HepG2 (cell line): ENCODE measurements around the gene APC2. TPM values are rescaled to one million over a fixed set of nuclear protein-coding genes. Genes with fewer than 3 reads are reported as not detected.

Source experiments
- AKAP8 ChIP-seq: sonication (generic); formaldehyde crosslinking; IDR thresholded peaks from 2 replicates; pipeline ENCODE4 v1.5.1; 2020; ENCODE audit warnings: mild to moderate bottlenecking, missing genetic modification reagents
- FOXJ3 ChIP-seq: sonication (generic); formaldehyde crosslinking; IDR thresholded peaks from 2 replicates; pipeline ENCODE4 v1.4.0; 2020; ENCODE audit warnings: missing genetic modification reagents, mild to moderate bottlenecking, borderline replicate concordance
- GPN1 ChIP-seq: sonication (generic); formaldehyde crosslinking; IDR thresholded peaks from 2 replicates; pipeline ENCODE4 v1.5.1; 2020; ENCODE audit warnings: missing genetic modification reagents, borderline replicate concordance
- HDAC6 ChIP-seq: fragments of 200-600 bp; sonication (generic); IDR thresholded peaks from 2 replicates; pipeline ENCODE4 v1.7.0; 2017; ENCODE audit warnings: mild to moderate bottlenecking, antibody characterized with exemption, low read length, low read depth
- HINFP ChIP-seq: sonication (generic); formaldehyde crosslinking; IDR thresholded peaks from 2 replicates; pipeline ENCODE4 v1.4.0; 2020; ENCODE audit warnings: low read depth, mild to moderate bottlenecking, missing genetic modification reagents
- HNF4A ChIP-seq: sonication (generic); formaldehyde crosslinking; IDR thresholded peaks from 2 replicates; pipeline ENCODE4 v1.4.0; 2020; ENCODE audit warnings: missing genetic modification reagents
- MAFK ChIP-seq, 2 experiments: IDR thresholded peaks in 1 of 2; conservative IDR thresholded peaks in 1 of 2; 2 replicates each; pipeline ENCODE4 v1.6.1; 2011; ENCODE audit warnings: improper control_type of control experiment in 2 of 2, low read length in 2 of 2
- MAX ChIP-seq: IDR thresholded peaks from 2 replicates; pipeline ENCODE4 v1.6.1; 2012; ENCODE audit warnings: inconsistent platforms
- MEIS1 ChIP-seq: sonication (generic); formaldehyde crosslinking; IDR thresholded peaks from 2 replicates; pipeline ENCODE4 v1.9.0; 2021; ENCODE audit warnings: mild to moderate bottlenecking, missing genetic modification reagents, moderate library complexity, borderline replicate concordance
- MEIS2 ChIP-seq: sonication (generic); formaldehyde crosslinking; IDR thresholded peaks from 2 replicates; pipeline ENCODE4 v1.9.0; 2021; ENCODE audit warnings: mild to moderate bottlenecking, missing genetic modification reagents
- MXI1 ChIP-seq: IDR thresholded peaks from 3 replicates; pipeline ENCODE4 v1.6.1; 2012; ENCODE audit warnings: low read depth, low read length, inconsistent platforms, borderline replicate concordance
- MZF1 ChIP-seq: sonication (generic); formaldehyde crosslinking; IDR thresholded peaks from 2 replicates; pipeline ENCODE4 v1.8.1; 2023; ENCODE audit warnings: mild to moderate bottlenecking, missing genetic modification reagents, borderline replicate concordance
- PITX1 ChIP-seq: sonication (generic); formaldehyde crosslinking; IDR thresholded peaks from 2 replicates; pipeline ENCODE4 v1.5.1; 2020; ENCODE audit warnings: mild to moderate bottlenecking, missing genetic modification reagents
- POLR2G ChIP-seq: fragments of 200-400 bp; formaldehyde crosslinking; IDR thresholded peaks from 2 replicates; pipeline ENCODE4 v1.6.1; 2018; ENCODE audit warnings: mild to moderate bottlenecking, low read depth, low read length, moderate library complexity
- PREB ChIP-seq: sonication (generic); formaldehyde crosslinking; IDR thresholded peaks from 2 replicates; pipeline ENCODE4 v1.4.0; 2020; ENCODE audit warnings: missing genetic modification reagents
- PRPF4 ChIP-seq: fragments of 200-400 bp; formaldehyde crosslinking; IDR thresholded peaks from 2 replicates; pipeline ENCODE4 v1.6.1; 2016; ENCODE audit warnings: low read length, low read depth; ENCODE audit not compliant: poor library complexity, severe bottlenecking
- TAF15 ChIP-seq: fragments of 200-400 bp; formaldehyde crosslinking; IDR thresholded peaks from one replicate; pipeline ENCODE4 v1.6.1; 2018; ENCODE audit warnings: mild to moderate bottlenecking, low read depth, low read length; ENCODE audit not compliant: poor library complexity, severe bottlenecking
- TFAP4 ChIP-seq: sonication (generic); IDR thresholded peaks from 2 replicates; pipeline ENCODE4 v1.6.1; 2016; ENCODE audit warnings: low read depth, borderline replicate concordance
- ZBTB21 ChIP-seq: sonication (generic); formaldehyde crosslinking; IDR thresholded peaks from 2 replicates; pipeline ENCODE4 v1.4.0; 2020; ENCODE audit warnings: missing genetic modification reagents
- ZFP41 ChIP-seq: sonication (generic); formaldehyde crosslinking; IDR thresholded peaks from 2 replicates; pipeline ENCODE4 v1.4.0; 2020; ENCODE audit warnings: mild to moderate bottlenecking, missing genetic modification reagents, borderline replicate concordance
- ZNF180 ChIP-seq: sonication (generic); formaldehyde crosslinking; IDR thresholded peaks from 2 replicates; pipeline ENCODE4 v1.4.0; 2020; ENCODE audit warnings: low read depth, missing genetic modification reagents, borderline replicate concordance
- ZNF24 ChIP-seq: fragments of 450-650 bp; IDR thresholded peaks from 2 replicates; pipeline ENCODE4 v1.6.1; 2017; ENCODE audit warnings: antibody characterized with exemption, mild to moderate bottlenecking
- ZNF253 ChIP-seq: sonication (generic); formaldehyde crosslinking; IDR thresholded peaks from 2 replicates; pipeline ENCODE4 v1.8.0; 2022; ENCODE audit warnings: mild to moderate bottlenecking, missing genetic modification reagents, borderline replicate concordance
- ZNF556 ChIP-seq: sonication (generic); formaldehyde crosslinking; IDR thresholded peaks from 2 replicates; pipeline ENCODE4 v1.4.0; 2020; ENCODE audit warnings: mild to moderate bottlenecking, missing genetic modification reagents, borderline replicate concordance
- ZNF567 ChIP-seq: sonication (generic); formaldehyde crosslinking; IDR thresholded peaks from 2 replicates; pipeline ENCODE4 v1.8.1; 2023; ENCODE audit warnings: mild to moderate bottlenecking, missing genetic modification reagents, borderline replicate concordance
- ZNF644 ChIP-seq: IDR thresholded peaks from 2 replicates; pipeline ENCODE4 v1.6.1; 2016; ENCODE audit warnings: low read depth
- ZNF891 ChIP-seq: sonication (generic); formaldehyde crosslinking; IDR thresholded peaks from 2 replicates; pipeline ENCODE4 v1.5.0; 2020; ENCODE audit warnings: mild to moderate bottlenecking, missing genetic modification reagents
- ZSCAN9 ChIP-seq: IDR thresholded peaks from 2 replicates; pipeline ENCODE4 v1.6.1; 2016; ENCODE audit warnings: borderline replicate concordance
- polyA plus RNA-seq, 8 experiments: library from polyadenylated mRNA; depleted of rRNA in 3 of 8; stranded (reverse) in 7 of 8; unstranded in 1 of 8; fragments of >200 nt; fragmentation: Illumina TruSeq in 4 of 8; extraction: Trizol in 4 of 8; gene quantifications; 2 replicates each; pipeline versions ENCODE4 v1.2.1 to v1.2.3, GENCODE V29; 2011 to 2016; ENCODE audit warnings: low read depth in 4 of 8, missing spikeins in 1 of 8, mixed read lengths in 1 of 8; ENCODE audit not compliant: insufficient read depth in 1 of 8
- total RNA-seq, 5 experiments: library from RNA; depleted of rRNA; stranded (reverse); fragments of >200 nt; fragmentation: Illumina TruSeq; extraction: Trizol; gene quantifications; 2 replicates each; pipeline ENCODE4 v1.2.3, GENCODE V29; 2016; ENCODE audit warnings: low read depth in 1 of 5

APC2 gene
- total and polyA plus RNA-seq, 2 of the 13 experiments (the other 11 are each of a cell fraction or from before 2014, with no cell fraction given), result 0.08 to 0.22 TPM

GRCh38 chr19:1478934-1479707, 29.2 kb downstream of the APC2 start, which contains the start of gene C19orf25 (continued):
- TF ChIP-seq ZNF180 (no peak), AKAP8 (CRISPR knock-in tag) (no peak; the same call in 1 of the 2 replicates), FOXJ3 (CRISPR knock-in tag) (no peak), ZBTB21 (CRISPR knock-in tag) (no peak), MAFK (conservative IDR thresholded peaks at IDR 0.05 in 1 of 2, IDR thresholded peaks at IDR 0.05 in 1 of 2; ENCODE audit: low read length in 2 of 2) (no peak), MEIS2 (CRISPR knock-in tag) (no peak), TAF15 (no peak), ZFP41 (CRISPR knock-in tag) (peak; percentile 79; the same call in 1 of the 2 replicates), MAX (peak; percentile 96), POLR2G (peak; percentile 86), ZNF24 (0 out of 2 replicates have a peak, but pooled peaks have one; percentile 54), MEIS1 (no peak), HNF4A (peak; percentile 17; the same call in 1 of the 2 replicates), ZNF567 (CRISPR knock-in tag) (no peak), PREB (CRISPR knock-in tag) (no peak), ZNF891 (CRISPR knock-in tag) (no peak), GPN1 (CRISPR knock-in tag) (no peak), ZNF556 (CRISPR knock-in tag) (no peak), ZNF644 (CRISPR knock-in tag) (no peak), HDAC6 (no peak), PITX1 (no peak; the same call in 1 of the 2 replicates), ZNF253 (CRISPR knock-in tag) (no peak), MXI1 (peak; percentile 77; the same call in 1 of the 3 replicates), HINFP (no peak), ZSCAN9 (CRISPR knock-in tag) (no peak), MZF1 (CRISPR knock-in tag) (no peak), PRPF4 (no peak), TFAP4 (0 out of 2 replicates have a peak, but pooled peaks have one; percentile 2)
